GM23338 (cell line): Measurements from ENCODE around the gene TLX1.

ENCODE experiments used
- CTCF ChIP-seq, 2 experiments: fragments of 200-600 bp in 1 of 2; sonication (generic) in 1 of 2; conservative IDR thresholded peaks; 2 replicates each; pipeline versions ENCODE4 v1.5.1 to v1.6.1; 2016 to 2017; ENCODE audit warnings: antibody characterized with exemption in 2 of 2, low read depth in 2 of 2, mild to moderate bottlenecking in 2 of 2, moderate library complexity in 1 of 2
- EZH2phosphoT487 ChIP-seq: fragments of 200-600 bp; sonication (generic); IDR thresholded peaks from one replicate; pipeline ENCODE4 v1.8.1; 2018; ENCODE audit warnings: antibody characterized with exemption; ENCODE audit not compliant: unreplicated experiment
- POLR2AphosphoS5 ChIP-seq: IDR thresholded peaks from 2 replicates; pipeline ENCODE4 v1.6.1; 2016; ENCODE audit warnings: antibody characterized with exemption, low read depth
- REST ChIP-seq: IDR thresholded peaks from one replicate; pipeline ENCODE4 v1.6.1; 2018; ENCODE audit warnings: antibody characterized with exemption; ENCODE audit not compliant: unreplicated experiment
- STAT1 ChIP-seq: IDR thresholded peaks from one replicate; pipeline ENCODE4 v1.6.1; 2016; ENCODE audit warnings: antibody characterized with exemption; ENCODE audit not compliant: unreplicated experiment
- ZNF462 ChIP-seq: fragments of 250-450 bp; sonication (Bioruptor Pico); IDR thresholded peaks from 2 replicates; pipeline ENCODE4 v1.5.0; 2020; ENCODE audit warnings: mild to moderate bottlenecking, moderate library complexity

GRCh38 chr10:101094121-101094879 is 36.8 kb upstream of the TLX1 start:
- TF ChIP-seq CTCF (conservative IDR thresholded peaks at IDR 0.05; ENCODE audit: low read depth in 2 of 2) = no peak
- no peak for TF ChIP-seq POLR2AphosphoS5
- no peak for TF ChIP-seq REST
- no peak for TF ChIP-seq EZH2phosphoT487
- no peak for TF ChIP-seq STAT1
- no peak for TF ChIP-seq ZNF462 (CRISPR knock-in tag)
